GM19372 (cell line): ENCODE measurements around the gene STT3B.

Source experiments
- ATAC-seq: cut with Tn5 transposase; IDR thresholded peaks from one replicate; pipeline ENCODE4 v1.9.1; 2021; ENCODE audit warnings: mild to moderate bottlenecking, low read depth, moderate library complexity; ENCODE audit not compliant: unreplicated experiment

STT3B gene

GRCh38 chr3:31635545-31635944 is 102.8 kb downstream of the STT3B start:
- no peak for ATAC-seq

- no peak for ATAC-seq
Measured at GRCh38 chr3:31636049-31636448, 103.3 kb downstream of the STT3B start.

- ATAC-seq, result no peak
Measured at GRCh38 chr3:31636694-31637442, 104.1 kb downstream of the STT3B start.

- no peak for ATAC-seq
Measured at GRCh38 chr3:31639828-31640227, 107.1 kb downstream of the STT3B start.

GRCh38 chr3:31645256-31645655 is 112.5 kb downstream of the STT3B start:
- ATAC-seq, result no peak

- no peak for ATAC-seq
Measured at GRCh38 chr3:31648286-31648968, 115.7 kb downstream of the STT3B start.

GRCh38 chr3:31652296-31652695 is 119.6 kb downstream of the STT3B start:
- no peak for ATAC-seq

GRCh38 chr3:31653464-31653863 is 120.7 kb downstream of the STT3B start:
- no peak for ATAC-seq

- no peak for ATAC-seq
Measured at GRCh38 chr3:31654998-31655397, 122.3 kb downstream of the STT3B start.

GRCh38 chr3:31659246-31659645 is 126.5 kb downstream of the STT3B start:
- no peak for ATAC-seq

GRCh38 chr3:31661286-31661685 is 128.6 kb downstream of the STT3B start:
- no peak for ATAC-seq

GRCh38 chr3:31661993-31662670 is 129.4 kb downstream of the STT3B start:
- ATAC-seq, result no peak

- ATAC-seq, result no peak
Measured at GRCh38 chr3:31664031-31664430, 131.3 kb downstream of the STT3B start.

GRCh38 chr3:31667582-31667981 is 134.9 kb downstream of the STT3B start:
- ATAC-seq, result no peak

GRCh38 chr3:31668242-31668641 is 135.5 kb downstream of the STT3B start:
- no peak for ATAC-seq

- no peak for ATAC-seq
Measured at GRCh38 chr3:31670136-31670535, 137.4 kb downstream of the STT3B start.

GRCh38 chr3:31670722-31671121 is 138.0 kb downstream of the STT3B start:
- no peak for ATAC-seq

- no peak for ATAC-seq
Measured at GRCh38 chr3:31671451-31671850, 138.7 kb downstream of the STT3B start.

- no peak for ATAC-seq
Measured at GRCh38 chr3:31671976-31672375, 139.3 kb downstream of the STT3B start.

- no peak for ATAC-seq
Measured at GRCh38 chr3:31673950-31674349, 141.2 kb downstream of the STT3B start.

GRCh38 chr3:31676556-31676955 is 143.8 kb downstream of the STT3B start:
- no peak for ATAC-seq
